ENCODE results near the gene SDHAF3.

DNA sequence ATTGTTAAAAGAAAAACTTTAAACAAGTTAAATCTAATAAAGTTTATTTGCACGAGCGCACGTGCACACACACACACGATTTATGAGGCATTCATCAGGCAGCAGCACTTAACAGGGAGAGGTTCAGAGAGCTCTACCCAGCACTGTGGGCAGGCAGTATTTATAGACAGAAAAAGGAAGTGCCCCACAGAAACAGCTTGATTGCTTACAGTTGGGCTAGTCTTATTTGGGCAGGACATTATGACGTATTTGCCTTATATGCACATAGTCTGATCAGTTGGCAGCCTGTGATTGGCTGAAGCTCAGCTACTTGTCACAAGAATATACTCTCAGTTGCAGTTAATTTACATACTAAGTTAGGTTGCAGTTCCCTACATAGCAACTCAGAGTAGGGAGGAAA lies 1.2 kb upstream of the SDHAF3 start:
- TF ChIP-seq, protein P1, sequence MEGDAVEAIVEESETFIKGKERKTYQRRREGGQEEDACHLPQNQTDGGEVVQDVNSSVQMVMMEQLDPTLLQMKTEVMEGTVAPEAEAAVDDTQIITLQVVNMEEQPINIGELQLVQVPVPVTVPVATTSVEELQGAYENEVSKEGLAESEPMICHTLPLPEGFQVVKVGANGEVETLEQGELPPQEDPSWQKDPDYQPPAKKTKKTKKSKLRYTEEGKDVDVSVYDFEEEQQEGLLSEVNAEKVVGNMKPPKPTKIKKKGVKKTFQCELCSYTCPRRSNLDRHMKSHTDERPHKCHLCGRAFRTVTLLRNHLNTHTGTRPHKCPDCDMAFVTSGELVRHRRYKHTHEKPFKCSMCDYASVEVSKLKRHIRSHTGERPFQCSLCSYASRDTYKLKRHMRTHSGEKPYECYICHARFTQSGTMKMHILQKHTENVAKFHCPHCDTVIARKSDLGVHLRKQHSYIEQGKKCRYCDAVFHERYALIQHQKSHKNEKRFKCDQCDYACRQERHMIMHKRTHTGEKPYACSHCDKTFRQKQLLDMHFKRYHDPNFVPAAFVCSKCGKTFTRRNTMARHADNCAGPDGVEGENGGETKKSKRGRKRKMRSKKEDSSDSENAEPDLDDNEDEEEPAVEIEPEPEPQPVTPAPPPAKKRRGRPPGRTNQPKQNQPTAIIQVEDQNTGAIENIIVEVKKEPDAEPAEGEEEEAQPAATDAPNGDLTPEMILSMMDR (conservative IDR thresholded peaks at IDR 0.05 in 1 of 2, IDR thresholded peaks at IDR 0.05 in 1 of 2; ENCODE audit: extremely low read depth in 1 of 2, insufficient read depth in 1 of 2, low read depth in 1 of 2, low read length in 2 of 2), result no peak
- no peak for TF ChIP-seq EZH2 (IDR thresholded peaks at IDR 0.05; ENCODE audit: borderline replicate concordance, low read length)

Data from mammary epithelial cell (primary cell).